A549 (cell line): Measurements from ENCODE around the gene ZFHX2. TPM values are rescaled to one million over a fixed set of nuclear protein-coding genes. Genes with fewer than 3 reads are reported as not detected.
"Not testable (repeated sequence)": the region's sequence is repeated elsewhere in the genome, so short reads cannot be mapped to it uniquely, and the experiment has no call there.

Experiments used
- ATAC-seq, 2 experiments: fragments of 200-7000 bp in 1 of 2; fragments of >200 bp in 1 of 2; cut with Nextera tagmentation in 1 of 2; cut with Tn5 transposase in 1 of 2; 3 replicates each; pipeline versions ENCODE4 v1.8.0 to v1.9.1; 2018 to 2020; ENCODE audit warnings: mild to moderate bottlenecking in 1 of 2, moderate library complexity in 1 of 2
- CTCF ChIA-PET: fragments of 300-600 bp; sonication (Branson Sonifier 250); formaldehyde crosslinking; extraction: SDS; loops from one replicate; lab custom pipeline; 2021; ENCODE audit warnings: antibody characterized with exemption, inconsistent platforms; lab: Yijun Ruan, JAX
- POLR2A ChIA-PET: fragments of 350-600 bp; formaldehyde crosslinking; extraction: SDS; loops from one replicate; lab custom pipeline; 2021; ENCODE audit warnings: antibody characterized with exemption, inconsistent platforms; lab: Yijun Ruan, JAX
- DNase-seq, 2 experiments: peaks; one replicate each; pipeline versions ENCODE4 v3.0.0 to v3.0.0-alpha.2; 2011 to 2016; ENCODE audit warnings: low read depth in 1 of 2, low spot score in 1 of 2
- FAIRE-seq: peaks from 2 replicates; lab custom pipeline; 2011; peaks lifted over from hg19 to GRCh38; lab: Jason Lieb, UNC
- H3K27ac ChIP-seq, 2 experiments: fragments of >200 bp; sonication (Bioruptor Twin); formaldehyde crosslinking; 3 replicates each; pipeline ENCODE4 v1.5.1; 2016 to 2017
- H3K4me1 ChIP-seq: fragments of >200 bp; sonication (Bioruptor Twin); formaldehyde crosslinking; 3 replicates; pipeline ENCODE4 v1.6.1; 2016
- H3K4me2 ChIP-seq: fragments of >200 bp; sonication (Bioruptor Twin); formaldehyde crosslinking; 3 replicates; pipeline ENCODE4 v1.6.1; 2016
- H3K4me3 ChIP-seq: fragments of >200 bp; sonication (Bioruptor Twin); formaldehyde crosslinking; 3 replicates; pipeline ENCODE4 v1.5.1; 2016
- H3K9me3 ChIP-seq: fragments of >200 bp; sonication (Bioruptor Twin); formaldehyde crosslinking; 3 replicates; pipeline ENCODE4 v1.6.1; 2016
- BHLHE40 ChIP-seq: IDR thresholded peaks from 2 replicates; pipeline ENCODE4 v1.6.1; 2012; ENCODE audit warnings: low read depth, low read length, inconsistent platforms
- CHD2 ChIP-seq: fragments of 150-350 bp; IDR thresholded peaks from 2 replicates; pipeline ENCODE4 v1.6.1; 2014; ENCODE audit warnings: low read length; ENCODE audit not compliant: partially characterized antibody
- FOXS1 ChIP-seq: fragments of 250-450 bp; sonication (Bioruptor Pico); IDR thresholded peaks from 2 replicates; pipeline ENCODE4 v1.5.0; 2020; ENCODE audit warnings: mild to moderate bottlenecking, moderate library complexity
- JUNB ChIP-seq: fragments of >200 bp; sonication (Bioruptor Twin); formaldehyde crosslinking; IDR thresholded peaks from 2 replicates; pipeline ENCODE4 v1.6.1; 2016
- KDM5A ChIP-seq: fragments of 200-600 bp; sonication (generic); IDR thresholded peaks from 2 replicates; pipeline ENCODE4 v1.6.1; 2016; ENCODE audit warnings: antibody characterized with exemption, mild to moderate bottlenecking
- MYC ChIP-seq: IDR thresholded peaks from 2 replicates; pipeline ENCODE4 v1.6.1; 2012; ENCODE audit warnings: mild to moderate bottlenecking, inconsistent platforms, low read length, improper control_type of control experiment, borderline replicate concordance
- NPAS2 ChIP-seq: fragments of 250-450 bp; sonication (Bioruptor Pico); IDR thresholded peaks from 2 replicates; pipeline ENCODE4 v1.8.0; 2022; ENCODE audit warnings: mild to moderate bottlenecking, moderate library complexity, borderline replicate concordance
- NR3C1 ChIP-seq: fragments of >200 bp; sonication (Bioruptor Twin); formaldehyde crosslinking; IDR thresholded peaks from 3 replicates; pipeline ENCODE4 v1.6.1; 2017
- RAD21 ChIP-seq, 2 experiments: fragments of >200 bp in 1 of 2; sonication (Bioruptor Twin) in 1 of 2; formaldehyde crosslinking in 1 of 2; IDR thresholded peaks in 1 of 2; conservative IDR thresholded peaks in 1 of 2; 2 replicates in 1 of 2; 3 replicates in 1 of 2; pipeline ENCODE4 v1.6.1; 2012 to 2018; ENCODE audit warnings: inconsistent platforms in 1 of 2
- RCOR1 ChIP-seq: fragments of 150-350 bp; IDR thresholded peaks from 2 replicates; pipeline ENCODE4 v1.6.1; 2014; ENCODE audit warnings: antibody characterized with exemption, low read length, low read depth
- RFX5 ChIP-seq: fragments of 450-650 bp; IDR thresholded peaks from 2 replicates; pipeline ENCODE4 v1.7.1; 2014; ENCODE audit warnings: antibody characterized with exemption, mild to moderate bottlenecking, moderate library complexity
- RNF2 ChIP-seq: fragments of 200-600 bp; sonication (generic); IDR thresholded peaks from 2 replicates; pipeline ENCODE4 v1.6.1; 2016; ENCODE audit warnings: low read depth, mild to moderate bottlenecking, antibody characterized with exemption, moderate library complexity, borderline replicate concordance
- TP53 ChIP-seq: fragments of 250-450 bp; sonication (Bioruptor Pico); IDR thresholded peaks from 2 replicates; pipeline ENCODE4 v1.5.0; 2021; ENCODE audit warnings: mild to moderate bottlenecking, moderate library complexity
- ZFP36 ChIP-seq: fragments of 450-650 bp; IDR thresholded peaks from 2 replicates; pipeline ENCODE4 v1.6.1; 2014; ENCODE audit warnings: borderline replicate concordance; ENCODE audit not compliant: partially characterized antibody
- ZNF302 ChIP-seq: fragments of 250-450 bp; sonication (Bioruptor Pico); IDR thresholded peaks from 2 replicates; pipeline ENCODE4 v1.9.0; 2021; ENCODE audit warnings: inconsistent platforms, mild to moderate bottlenecking, moderate library complexity
- ZSCAN20 ChIP-seq: fragments of 250-450 bp; sonication (Bioruptor Pico); IDR thresholded peaks from 2 replicates; pipeline ENCODE4 v1.8.0; 2022; ENCODE audit warnings: mild to moderate bottlenecking, moderate library complexity
- WGBS: methylation state at CpG from one replicate; pipeline ENCODE4 v1.1.6; 2017; ENCODE audit errors: missing lambda C conversion rate; 5-methylcytosine and 5-hydroxymethylcytosine counted together
- polyA plus RNA-seq, 4 experiments: library from polyadenylated mRNA; depleted of rRNA in 3 of 4; stranded (reverse); fragments of >200 nt; fragmentation: RNase III in 1 of 4; extraction: RNeasy Plus Mini Kit Qiagen cat#74134 plus additional on column Dnase treatment in 1 of 4; gene quantifications; 2 replicates in 3 of 4; 3 replicates in 1 of 4; pipeline ENCODE4 v1.2.3, GENCODE V29; 2011 to 2017
- TF ChIP-seq, protein P1 (sequence below): fragments of 250-450 bp; sonication (Bioruptor Pico); IDR thresholded peaks from 2 replicates; pipeline ENCODE4 v1.5.0; 2021; ENCODE audit warnings: mild to moderate bottlenecking, moderate library complexity, borderline replicate concordance
- TF ChIP-seq, protein P2 (sequence below): fragments of 250-450 bp; sonication (Bioruptor Pico); IDR thresholded peaks from 2 replicates; pipeline ENCODE4 v1.5.0; 2020; ENCODE audit warnings: low read depth, mild to moderate bottlenecking, moderate library complexity
- TF ChIP-seq, protein P3 (sequence below): fragments of 150-350 bp; IDR thresholded peaks from 2 replicates; pipeline ENCODE4 v1.6.1; 2014; ENCODE audit warnings: low read depth, mild to moderate bottlenecking, low read length
- TF ChIP-seq, protein P4 (sequence below): IDR thresholded peaks from 2 replicates; pipeline ENCODE4 v1.6.1; 2012; ENCODE audit warnings: low read depth, borderline replicate concordance

Gene ZFHX2
- polyA plus RNA-seq, 2 of the 4 experiments (the other 2 are of a cell fraction), result 0.34 to 1.1 TPM

DNA sequence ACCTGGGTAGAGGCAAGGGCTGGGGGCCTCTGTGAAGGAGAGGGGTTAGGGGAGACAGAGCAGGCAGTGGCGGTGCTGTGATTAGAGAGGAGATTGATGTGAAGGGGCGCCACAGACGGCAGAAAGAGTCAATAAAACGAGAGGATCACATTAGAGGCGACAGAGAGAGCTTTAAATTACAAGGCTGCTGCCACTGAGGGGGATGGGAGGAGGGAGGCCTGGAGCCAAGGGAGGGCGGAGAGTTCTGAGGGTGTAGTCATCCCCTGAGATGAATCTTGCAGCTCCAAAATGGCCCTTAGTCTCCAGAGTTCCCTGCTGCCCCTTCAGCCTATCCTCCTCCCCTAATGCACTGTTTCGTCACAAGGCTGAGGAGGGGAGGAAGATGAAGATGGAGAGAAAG lies 12.8 kb downstream of the ZFHX2 start:
- POLR2A ChIA-PET, result no interaction called here
- FAIRE-seq (no peak), ATAC-seq (peak; percentile 35 to 49; a peak in 4 of 6 replicates)

DNA sequence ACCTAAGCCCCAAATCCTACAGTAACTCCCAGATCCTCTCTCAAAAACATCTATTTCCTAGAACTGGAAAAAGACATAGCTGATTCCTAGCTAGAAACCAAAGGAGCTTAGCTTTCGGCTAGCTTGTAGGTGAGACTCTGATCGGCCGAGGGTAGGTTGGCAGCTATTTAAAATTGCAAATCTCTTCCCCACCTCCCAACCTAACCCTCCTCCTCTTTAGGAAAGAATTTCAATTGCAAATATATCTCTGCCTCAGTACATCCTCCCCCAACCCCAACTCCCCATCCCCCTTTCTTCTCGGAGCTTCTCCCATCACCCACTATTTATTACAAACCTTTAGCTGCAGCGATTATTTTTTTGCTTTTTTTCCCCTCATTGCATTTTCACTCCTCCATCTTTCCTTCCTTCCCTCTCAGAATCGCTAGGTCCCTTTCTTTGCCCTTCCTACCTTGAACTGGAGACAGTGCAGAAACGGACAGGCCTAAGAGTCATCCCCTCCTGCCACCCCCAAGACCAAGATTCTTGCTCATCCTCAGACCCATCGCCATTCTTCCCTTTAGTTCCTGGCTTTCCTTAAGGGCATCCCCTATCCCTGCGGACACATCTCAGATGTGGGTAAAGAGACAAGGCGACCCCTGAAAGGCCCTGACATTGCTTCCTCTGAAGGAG lies 13.4 kb downstream of the ZFHX2 start:
- Histone ChIP-seq H3K4me2 (no peak overlapping the region), H3K4me3 (no peak overlapping the region), H3K4me1 (no peaks in the 10 kb centered on the region), H3K9me3 (no peaks in the 10 kb centered on the region), H3K27ac (no peak overlapping the region)
- ChIA-PET CTCF (interaction anchor here (0.7 to 7.5 kb wide), 9 partner anchors 9 to 205 kb away, joined by 3 to 74 read pairs (median 9); partner anchors contain the start of gene ZFHX2), POLR2A (no interaction called here)
- 81% methylated on average over 9 of the region's 10 CpGs for WGBS
- FAIRE-seq (no peak), ATAC-seq (no peak), DNase-seq (no peak)
- TF ChIP-seq NPAS2 (CRISPR knock-in tag) (no peak), ZNF302 (CRISPR knock-in tag) (no peak), MYC (no peak), CHD2 (no peak), JUNB (no peak), ZFP36 (no peak)
- TF ChIP-seq, protein P1, sequence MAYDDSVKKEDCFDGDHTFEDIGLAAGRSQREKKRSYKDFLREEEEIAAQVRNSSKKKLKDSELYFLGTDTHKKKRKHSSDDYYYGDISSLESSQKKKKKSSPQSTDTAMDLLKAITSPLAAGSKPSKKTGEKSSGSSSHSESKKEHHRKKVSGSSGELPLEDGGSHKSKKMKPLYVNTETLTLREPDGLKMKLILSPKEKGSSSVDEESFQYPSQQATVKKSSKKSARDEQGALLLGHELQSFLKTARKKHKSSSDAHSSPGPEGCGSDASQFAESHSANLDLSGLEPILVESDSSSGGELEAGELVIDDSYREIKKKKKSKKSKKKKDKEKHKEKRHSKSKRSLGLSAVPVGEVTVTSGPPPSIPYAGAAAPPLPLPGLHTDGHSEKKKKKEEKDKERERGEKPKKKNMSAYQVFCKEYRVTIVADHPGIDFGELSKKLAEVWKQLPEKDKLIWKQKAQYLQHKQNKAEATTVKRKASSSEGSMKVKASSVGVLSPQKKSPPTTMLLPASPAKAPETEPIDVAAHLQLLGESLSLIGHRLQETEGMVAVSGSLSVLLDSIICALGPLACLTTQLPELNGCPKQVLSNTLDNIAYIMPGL (CRISPR knock-in tag), result no peak
- TF ChIP-seq, protein P2, sequence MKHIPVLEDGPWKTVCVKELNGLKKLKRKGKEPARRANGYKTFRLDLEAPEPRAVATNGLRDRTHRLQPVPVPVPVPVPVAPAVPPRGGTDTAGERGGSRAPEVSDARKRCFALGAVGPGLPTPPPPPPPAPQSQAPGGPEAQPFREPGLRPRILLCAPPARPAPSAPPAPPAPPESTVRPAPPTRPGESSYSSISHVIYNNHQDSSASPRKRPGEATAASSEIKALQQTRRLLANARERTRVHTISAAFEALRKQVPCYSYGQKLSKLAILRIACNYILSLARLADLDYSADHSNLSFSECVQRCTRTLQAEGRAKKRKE (CRISPR knock-in tag), result no peak

More for the DNA sequence above, 12.8 kb downstream of the ZFHX2 start:
- TF ChIP-seq, protein P3, sequence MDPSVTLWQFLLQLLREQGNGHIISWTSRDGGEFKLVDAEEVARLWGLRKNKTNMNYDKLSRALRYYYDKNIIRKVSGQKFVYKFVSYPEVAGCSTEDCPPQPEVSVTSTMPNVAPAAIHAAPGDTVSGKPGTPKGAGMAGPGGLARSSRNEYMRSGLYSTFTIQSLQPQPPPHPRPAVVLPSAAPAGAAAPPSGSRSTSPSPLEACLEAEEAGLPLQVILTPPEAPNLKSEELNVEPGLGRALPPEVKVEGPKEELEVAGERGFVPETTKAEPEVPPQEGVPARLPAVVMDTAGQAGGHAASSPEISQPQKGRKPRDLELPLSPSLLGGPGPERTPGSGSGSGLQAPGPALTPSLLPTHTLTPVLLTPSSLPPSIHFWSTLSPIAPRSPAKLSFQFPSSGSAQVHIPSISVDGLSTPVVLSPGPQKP, result no peak
- TF ChIP-seq RNF2 (no peak), NR3C1 (no peak), ZFP36 (no peak), TP53 (CRISPR knock-in tag) (no peak), KDM5A (no peak), RFX5 (no peak)
- Histone ChIP-seq H3K27ac (no peak overlapping the region), H3K4me1 (no peaks in the 10 kb centered on the region), H3K4me3 (no peak overlapping the region), H3K4me2 (no peak overlapping the region), H3K9me3 (no peaks in the 10 kb centered on the region)
- CTCF ChIA-PET, result interaction anchor here (0.6 to 7.5 kb wide), 17 partner anchors 9 to 212 kb away, joined by 3 to 74 read pairs (median 5); partner anchors contain the start of gene ZFHX2
- 56% methylated on average over 7 of the region's 7 CpGs for WGBS
- DNase-seq, result no peak

DNA sequence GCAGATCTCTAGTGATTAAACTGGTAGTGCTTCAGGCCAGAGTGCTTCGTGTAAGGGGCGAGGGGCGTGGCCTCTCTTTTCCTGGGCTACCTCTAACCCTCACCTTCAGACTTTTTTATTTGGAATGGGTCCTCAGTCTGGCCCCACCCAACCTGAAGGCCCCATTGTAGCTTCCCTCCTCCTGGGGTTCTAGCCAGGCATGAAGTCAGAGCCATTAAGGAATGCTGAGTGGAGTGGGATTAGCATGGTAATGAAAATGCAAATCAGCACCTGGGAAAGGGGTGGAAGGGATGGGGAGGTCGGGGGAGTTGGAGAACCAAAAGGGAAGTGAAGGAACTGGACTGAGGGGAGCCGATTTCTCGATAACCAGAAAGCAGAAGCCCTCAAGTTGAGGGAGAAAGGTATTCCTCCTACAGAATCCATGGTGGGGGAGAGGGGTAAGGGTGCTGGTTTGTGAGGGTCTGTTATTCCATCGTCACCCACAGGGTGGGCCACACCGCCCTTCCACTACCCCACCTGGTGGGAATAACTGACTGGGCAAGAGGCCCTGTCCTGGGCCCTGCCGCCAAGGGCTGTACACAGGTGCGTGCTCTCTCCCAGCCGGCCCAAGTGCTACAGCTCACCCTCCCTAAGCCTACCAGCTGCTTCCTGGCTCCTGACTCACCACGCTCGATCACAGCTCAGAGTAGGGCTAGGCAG lies 14.1 kb downstream of the ZFHX2 start:
- FAIRE-seq (no peak), DNase-seq (no peak), ATAC-seq (peak in 1 of 2 experiments; percentile 35; a peak in 1 of 6 replicates)
- no peak for TF ChIP-seq ZSCAN20 (CRISPR knock-in tag)
- TF ChIP-seq FOXS1, result no peak
- no peak for TF ChIP-seq RAD21 (conservative IDR thresholded peaks at IDR 0.05 in 1 of 2, IDR thresholded peaks at IDR 0.05 in 1 of 2)
- TF ChIP-seq, protein P4, sequence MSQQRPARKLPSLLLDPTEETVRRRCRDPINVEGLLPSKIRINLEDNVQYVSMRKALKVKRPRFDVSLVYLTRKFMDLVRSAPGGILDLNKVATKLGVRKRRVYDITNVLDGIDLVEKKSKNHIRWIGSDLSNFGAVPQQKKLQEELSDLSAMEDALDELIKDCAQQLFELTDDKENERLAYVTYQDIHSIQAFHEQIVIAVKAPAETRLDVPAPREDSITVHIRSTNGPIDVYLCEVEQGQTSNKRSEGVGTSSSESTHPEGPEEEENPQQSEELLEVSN, result no peak
- no peak for TF ChIP-seq BHLHE40
- no peak for TF ChIP-seq RCOR1
- TF ChIP-seq RNF2, result no peak
- CTCF ChIA-PET, result interaction anchor here (0.5 to 7.5 kb wide), 9 partner anchors 8 to 238 kb away, joined by 3 to 74 read pairs (median 9); no protein-coding TSS in a partner anchor
- Histone ChIP-seq H3K4me1 (no peaks in the 10 kb centered on the region), H3K27ac (no peak overlapping the region), H3K9me3 (no peaks in the 10 kb centered on the region), H3K4me3 (no peak overlapping the region), H3K4me2 (no peak overlapping the region)
- 66% methylated on average over 13 of the region's 13 CpGs for WGBS
- POLR2A ChIA-PET, result no interaction called here

DNA sequence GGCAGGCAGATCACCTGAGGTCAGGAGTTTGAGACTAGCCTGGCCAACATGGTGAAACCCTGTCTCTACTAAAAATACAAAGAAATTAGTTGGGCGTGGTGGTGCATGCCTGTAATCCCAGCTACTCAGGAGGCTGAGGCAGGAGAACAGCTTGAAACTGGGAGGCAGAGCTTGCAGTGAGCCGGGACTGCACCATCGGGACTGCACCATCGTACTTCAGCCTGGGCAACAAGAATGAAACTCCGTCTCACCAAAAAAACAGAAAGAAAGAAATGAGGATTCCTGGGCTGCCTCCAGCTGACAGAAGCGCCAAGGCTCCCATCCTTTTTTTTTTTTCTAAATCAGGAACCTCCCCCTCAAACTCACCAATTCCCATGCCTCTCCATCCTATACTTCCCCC lies 14.7 kb downstream of the ZFHX2 start:
- FAIRE-seq, H3K9me3 ChIP-seq, H3K27ac ChIP-seq, DNase-seq, H3K4me3 ChIP-seq, H3K4me2 ChIP-seq, ATAC-seq, H3K4me1 ChIP-seq: not testable (repeated sequence)
- WGBS, result 87% methylated on average over 6 of the region's 6 CpGs
- ChIA-PET POLR2A (interaction anchor here (0.6 kb wide), 1 partner anchor 68 kb away, joined by 3 read pairs; the partner anchor contains the start of gene NGDN), CTCF (interaction anchor here (0.5 to 7.5 kb wide), 6 partner anchors 22 to 237 kb away, joined by 3 to 74 read pairs (median 4); no protein-coding TSS in a partner anchor)
